C4-2B (cell line): ENCODE data around the gene ARRB1.

Source experiments
- H3K27ac ChIP-seq: fragments of 450-650 bp; 2 replicates; pipeline ENCODE4 v1.5.1; 2017
- ZFX ChIP-seq: fragments of 450-650 bp; IDR thresholded peaks from 2 replicates; pipeline ENCODE4 v1.6.1; 2017
- TF ChIP-seq, protein P1 (sequence below): fragments of 450-650 bp; conservative IDR thresholded peaks from 2 replicates; pipeline ENCODE4 v1.5.1; 2017; ENCODE audit warnings: mild to moderate bottlenecking

The ARRB1 gene

DNA sequence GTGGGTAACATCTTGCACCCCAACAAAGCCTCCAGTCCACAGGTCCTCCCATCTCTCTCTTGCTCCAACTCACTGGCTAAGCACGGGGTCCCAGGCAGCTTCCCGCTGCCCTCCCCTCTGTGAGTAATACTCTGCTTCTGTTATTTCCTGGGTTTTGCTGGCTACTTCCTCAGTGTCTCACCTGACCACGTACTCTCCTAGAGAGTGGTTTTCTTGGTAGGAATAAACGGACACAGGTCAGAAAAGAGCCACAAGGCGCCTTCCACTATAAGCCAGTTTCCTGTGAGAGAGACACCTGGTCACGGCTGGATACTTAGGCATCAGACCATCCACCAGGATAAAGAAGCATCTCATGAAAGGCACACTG is 36.0 kb downstream of the ARRB1 start:
- TF ChIP-seq, protein P1, sequence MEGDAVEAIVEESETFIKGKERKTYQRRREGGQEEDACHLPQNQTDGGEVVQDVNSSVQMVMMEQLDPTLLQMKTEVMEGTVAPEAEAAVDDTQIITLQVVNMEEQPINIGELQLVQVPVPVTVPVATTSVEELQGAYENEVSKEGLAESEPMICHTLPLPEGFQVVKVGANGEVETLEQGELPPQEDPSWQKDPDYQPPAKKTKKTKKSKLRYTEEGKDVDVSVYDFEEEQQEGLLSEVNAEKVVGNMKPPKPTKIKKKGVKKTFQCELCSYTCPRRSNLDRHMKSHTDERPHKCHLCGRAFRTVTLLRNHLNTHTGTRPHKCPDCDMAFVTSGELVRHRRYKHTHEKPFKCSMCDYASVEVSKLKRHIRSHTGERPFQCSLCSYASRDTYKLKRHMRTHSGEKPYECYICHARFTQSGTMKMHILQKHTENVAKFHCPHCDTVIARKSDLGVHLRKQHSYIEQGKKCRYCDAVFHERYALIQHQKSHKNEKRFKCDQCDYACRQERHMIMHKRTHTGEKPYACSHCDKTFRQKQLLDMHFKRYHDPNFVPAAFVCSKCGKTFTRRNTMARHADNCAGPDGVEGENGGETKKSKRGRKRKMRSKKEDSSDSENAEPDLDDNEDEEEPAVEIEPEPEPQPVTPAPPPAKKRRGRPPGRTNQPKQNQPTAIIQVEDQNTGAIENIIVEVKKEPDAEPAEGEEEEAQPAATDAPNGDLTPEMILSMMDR: no peak
- TF ChIP-seq ZFX: no peak
- no peak overlapping the region for H3K27ac ChIP-seq

DNA sequence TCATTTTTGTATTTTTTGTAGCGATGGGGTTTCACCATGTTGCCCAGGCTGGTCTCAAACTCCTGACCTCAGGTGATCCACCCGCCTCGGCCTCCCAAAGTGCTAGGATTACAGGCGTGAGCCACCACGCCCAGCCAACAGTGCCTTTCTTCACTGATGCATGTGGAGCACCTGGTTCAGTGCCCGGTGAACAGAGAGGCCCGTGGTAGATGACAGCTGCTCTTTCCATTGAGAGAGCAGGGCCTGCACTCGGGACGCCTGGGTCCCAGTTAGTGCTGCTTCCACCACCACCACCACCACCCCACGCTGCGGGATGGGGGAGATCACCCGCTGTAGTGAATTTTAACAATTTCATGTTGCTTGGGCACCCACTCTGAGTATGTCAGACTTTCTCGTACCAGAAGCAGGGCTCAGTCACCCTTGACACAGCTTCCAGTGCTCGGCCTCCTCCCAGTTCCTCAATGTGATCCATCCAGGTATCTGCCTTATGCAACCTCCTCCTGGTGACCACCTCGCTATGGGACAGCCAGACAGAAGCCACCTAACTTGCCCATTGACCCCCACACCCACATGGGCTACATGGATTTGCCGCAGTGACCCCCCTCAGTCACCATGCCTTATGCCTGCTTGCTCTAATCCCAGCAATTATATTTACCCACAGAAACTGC is 36.6 kb downstream of the ARRB1 start:
- no peak overlapping the region for H3K27ac ChIP-seq
- no peak for TF ChIP-seq ZFX
- TF ChIP-seq, protein P1: no peak

DNA sequence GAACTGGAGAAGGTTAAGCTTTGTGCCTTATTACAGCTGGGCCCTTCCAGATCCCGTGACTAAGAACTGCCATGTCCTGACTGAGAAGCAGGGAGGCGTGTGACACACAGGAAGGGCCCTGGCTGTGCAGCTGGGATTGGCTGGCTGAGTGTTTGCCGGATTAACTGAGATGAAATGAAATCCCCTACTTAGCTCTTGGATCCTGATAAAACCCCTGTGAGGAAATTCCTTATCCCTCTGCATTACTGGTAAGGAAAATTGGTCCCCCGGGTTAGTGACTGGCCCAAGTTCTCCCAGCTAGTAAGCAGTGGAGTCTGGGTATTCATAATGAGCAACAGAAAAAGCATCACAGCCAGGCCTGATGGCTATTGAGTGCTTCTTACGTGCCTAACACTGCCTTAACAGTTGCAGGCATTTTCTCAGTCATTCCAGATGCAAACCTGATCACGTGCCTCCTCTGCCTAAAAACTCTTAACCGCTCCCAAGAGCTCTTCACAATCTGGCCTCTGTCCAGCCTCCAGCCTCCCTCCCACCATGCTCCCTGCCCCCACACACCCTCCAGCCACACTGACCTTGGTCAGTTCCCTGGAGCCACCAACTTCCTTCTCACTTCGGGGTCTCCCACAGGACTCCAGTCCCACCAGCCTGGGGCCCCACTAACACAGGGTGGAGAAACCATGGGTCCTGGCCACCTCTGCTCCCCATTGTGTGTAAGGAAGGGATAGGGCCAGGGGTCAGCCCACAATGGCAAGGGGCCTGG is 37.8 kb downstream of the ARRB1 start:
- no peak overlapping the region for H3K27ac ChIP-seq
- TF ChIP-seq ZFX: no peak
- TF ChIP-seq, protein P1: no peak

DNA sequence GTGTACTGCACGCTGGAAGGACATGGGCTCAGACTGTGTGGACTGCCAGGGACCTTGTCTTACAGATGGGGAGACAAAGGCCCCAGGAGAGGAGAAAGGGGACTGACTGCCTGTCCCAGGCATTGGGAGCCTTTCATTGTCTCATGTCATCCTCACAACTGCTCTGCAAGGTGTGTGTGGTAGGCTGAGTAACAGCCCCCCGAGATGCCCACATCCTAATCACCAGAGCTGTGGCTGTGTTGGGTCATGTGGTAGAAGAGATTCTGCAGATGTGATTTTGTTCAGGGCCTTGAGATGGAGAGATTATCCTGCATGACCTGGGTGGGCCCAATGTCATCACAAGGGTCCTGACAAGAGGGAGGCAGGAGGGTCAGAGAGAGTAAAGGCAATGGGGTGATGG is 39.1 kb downstream of the ARRB1 start:
- no peak for TF ChIP-seq ZFX
- TF ChIP-seq, protein P1: no peak
- H3K27ac ChIP-seq: no peak overlapping the region

DNA sequence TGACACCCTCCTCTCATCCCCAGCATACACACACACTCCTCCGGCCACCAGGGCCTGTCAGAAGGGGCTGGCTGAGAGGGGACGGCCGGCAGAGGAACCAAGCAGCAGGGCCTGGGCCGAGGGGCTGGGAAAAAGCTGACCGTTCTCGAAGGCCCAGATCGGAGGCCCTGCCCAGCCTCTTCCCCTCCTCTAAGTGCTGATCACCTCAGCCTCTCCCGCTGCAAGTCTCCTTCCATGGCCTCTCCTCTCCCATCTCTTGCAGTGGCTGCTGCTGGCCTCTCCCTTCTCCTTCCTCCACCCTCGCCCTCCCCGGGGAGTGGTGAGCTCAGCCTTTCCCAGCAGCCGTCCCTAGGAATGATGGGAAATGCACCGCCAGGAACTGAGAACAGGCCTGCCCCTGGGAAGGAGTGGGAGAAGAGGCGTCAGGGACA is 39.6 kb downstream of the ARRB1 start:
- H3K27ac ChIP-seq: no peak overlapping the region
- TF ChIP-seq, protein P1: no peak
- no peak for TF ChIP-seq ZFX

DNA sequence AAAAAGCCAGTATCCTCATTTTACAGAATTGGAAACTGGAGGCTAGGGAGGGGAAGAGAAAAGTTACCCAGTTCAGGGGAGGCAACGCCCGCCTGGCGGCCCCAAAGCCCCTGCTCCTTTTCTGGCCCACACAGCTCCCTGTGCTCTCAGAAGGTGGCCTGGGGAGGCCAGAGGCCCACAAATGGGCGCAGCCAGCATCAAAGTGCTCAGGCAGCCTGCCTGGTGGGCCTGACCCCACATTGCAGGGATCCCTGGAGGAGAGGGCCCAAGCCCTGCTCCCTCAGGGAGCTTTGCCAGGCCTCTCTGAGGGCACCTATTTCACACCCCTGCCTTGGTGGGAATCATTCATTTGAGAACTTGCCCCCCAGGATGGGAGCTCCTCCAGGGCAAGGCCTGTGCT is 42.5 kb downstream of the ARRB1 start:
- TF ChIP-seq, protein P1: no peak
- no peak for TF ChIP-seq ZFX
- H3K27ac ChIP-seq: peak overlapping the region; percentile 69

DNA sequence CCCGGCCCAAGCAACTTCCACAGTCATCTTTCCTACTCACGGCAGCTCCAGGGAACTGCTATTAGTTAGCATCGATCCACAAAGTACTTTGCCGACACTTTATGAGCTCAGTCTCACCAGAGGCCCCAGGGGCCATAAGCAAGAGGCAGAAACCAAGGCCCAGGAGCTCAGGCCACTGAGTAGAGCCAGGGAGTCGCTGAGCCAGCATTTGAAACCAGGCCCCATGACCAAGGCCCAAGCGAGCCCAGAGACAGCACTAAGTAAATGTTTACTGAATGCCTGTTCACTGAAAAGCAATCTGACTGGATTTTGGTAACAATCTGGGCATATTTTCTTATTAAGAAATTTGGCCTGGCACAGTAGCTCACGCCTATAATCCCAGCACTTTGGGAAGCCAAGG is 43.3 kb downstream of the ARRB1 start:
- TF ChIP-seq ZFX: peak; percentile 56; the same call in 1 of the 2 replicates
- TF ChIP-seq, protein P1: no peak
- peak overlapping the region; percentile 69 for H3K27ac ChIP-seq
